SK-N-SH (cell line): Measurements from ENCODE around the gene CCT6B. TPM values are rescaled to one million over a fixed set of nuclear protein-coding genes. Genes with fewer than 3 reads are reported as not detected.

ENCODE experiments used
- CTCF ChIA-PET: fragments of 300-600, 350-600 bp; formaldehyde crosslinking; extraction: SDS; loops from one replicate; lab custom pipeline; 2021; lab: Yijun Ruan, JAX
- POLR2A ChIA-PET: fragments of 350-600 bp; sonication (Branson Sonifier 250); formaldehyde crosslinking; extraction: SDS; loops from one replicate; lab custom pipeline; 2020; ENCODE audit warnings: antibody characterized with exemption, inconsistent platforms; lab: Yijun Ruan, JAX
- DNase-seq: peaks from one replicate; pipeline ENCODE4 v3.0.0; 2012
- H2AFZ ChIP-seq: fragments of 200-600 bp; sonication (generic); 2 replicates; pipeline ENCODE4 v1.8.1; 2016; ENCODE audit warnings: antibody characterized with exemption, mild to moderate bottlenecking, low read depth
- H3F3A ChIP-seq: fragments of 200-600 bp; sonication (generic); replicated peaks from 2 replicates; pipeline ENCODE3; 2016; ENCODE audit warnings: antibody characterized with exemption, mild to moderate bottlenecking; ENCODE audit not compliant: insufficient read depth
- H3K27ac ChIP-seq, 2 experiments: fragments of 200-500 bp in 1 of 2; fragments of 200-600 bp in 1 of 2; sonication (Bioruptor generic) in 1 of 2; sonication (generic), shearing (Covaris generic) in 1 of 2; 2 replicates each; pipeline versions ENCODE4 v1.5.1 to v1.6.1; 2014 to 2016; ENCODE audit warnings: low read depth in 2 of 2, inconsistent platforms in 1 of 2, low read length in 1 of 2, mild to moderate bottlenecking in 1 of 2, mixed read lengths in 1 of 2
- H3K27me3 ChIP-seq: fragments of 200-600 bp; sonication (generic), shearing (Covaris generic); 2 replicates; pipeline ENCODE4 v1.6.1; 2016; ENCODE audit warnings: mixed run types; ENCODE audit not compliant: insufficient read depth
- H3K36me3 ChIP-seq, 2 experiments: fragments of 200-500 bp in 1 of 2; fragments of 200-600 bp in 1 of 2; sonication (Bioruptor generic) in 1 of 2; sonication (generic) in 1 of 2; replicated peaks in 1 of 2; 2 replicates each; pipeline versions ENCODE3 to v1.5.1; 2014 to 2016; ENCODE audit warnings: low read length in 1 of 2, mild to moderate bottlenecking in 1 of 2; ENCODE audit not compliant: insufficient read depth in 2 of 2, control insufficient read depth in 1 of 2
- H3K4me1 ChIP-seq, 2 experiments: fragments of 200-500 bp in 1 of 2; fragments of 200-600 bp in 1 of 2; sonication (Bioruptor generic) in 1 of 2; sonication (generic), shearing (Covaris generic) in 1 of 2; 2 replicates each; pipeline versions ENCODE4 v1.5.1 to v1.6.1; 2014 to 2016; ENCODE audit warnings: low read depth in 1 of 2, low read length in 1 of 2, mixed run types in 1 of 2; ENCODE audit not compliant: insufficient read depth in 2 of 2, control insufficient read depth in 1 of 2
- H3K4me2 ChIP-seq: fragments of 200-600 bp; sonication (generic), shearing (Covaris generic); 2 replicates; pipeline ENCODE4 v1.6.1; 2017; ENCODE audit warnings: mixed run types
- H3K4me3 ChIP-seq, 2 experiments: fragments of 200-500 bp in 1 of 2; fragments of 200-600 bp in 1 of 2; sonication (Bioruptor generic) in 1 of 2; sonication (generic), shearing (Covaris generic) in 1 of 2; 2 replicates each; pipeline versions ENCODE4 v1.5.1 to v1.8.1; 2014 to 2016; ENCODE audit warnings: low read depth in 2 of 2, inconsistent platforms in 1 of 2, low read length in 1 of 2, mild to moderate bottlenecking in 1 of 2, mixed read lengths in 1 of 2, moderate library complexity in 1 of 2
- H3K79me2 ChIP-seq: fragments of 200-600 bp; sonication (generic); 2 replicates; pipeline ENCODE4 v1.8.1; 2017; ENCODE audit warnings: mild to moderate bottlenecking; ENCODE audit not compliant: insufficient read depth
- H3K9ac ChIP-seq: fragments of 200-600 bp; sonication (generic); 2 replicates; pipeline ENCODE4 v1.6.1; 2017; ENCODE audit warnings: mixed run types
- H3K9me2 ChIP-seq: fragments of 200-600 bp; sonication (generic); 2 replicates; pipeline ENCODE4 v1.6.1; 2017; ENCODE audit warnings: mixed run types
- H3K9me3 ChIP-seq: fragments of 200-600 bp; sonication (generic); 2 replicates; pipeline ENCODE4 v1.6.1; 2017; ENCODE audit warnings: mixed run types, mild to moderate bottlenecking, moderate library complexity
- H4K20me1 ChIP-seq: fragments of 200-600 bp; sonication (generic); 2 replicates; pipeline ENCODE4 v1.6.1; 2017; ENCODE audit warnings: mild to moderate bottlenecking, mixed run types; ENCODE audit not compliant: insufficient read depth
- CHD2 ChIP-seq: fragments of 150-350 bp; IDR thresholded peaks from 2 replicates; pipeline ENCODE4 v1.6.1; 2018; ENCODE audit warnings: low read length; ENCODE audit not compliant: partially characterized antibody
- ELF1 ChIP-seq: IDR thresholded peaks from 2 replicates; pipeline ENCODE4 v1.4.0; 2012
- FOSL2 ChIP-seq: IDR thresholded peaks from 2 replicates; pipeline ENCODE4 v1.4.0; 2012; ENCODE audit warnings: low read depth, mild to moderate bottlenecking, moderate library complexity, borderline replicate concordance
- FOXJ3 ChIP-seq: sonication (generic); formaldehyde crosslinking; IDR thresholded peaks from 2 replicates; pipeline ENCODE4 v1.5.1; 2020; ENCODE audit warnings: mild to moderate bottlenecking, missing genetic modification reagents
- FOXM1 ChIP-seq: IDR thresholded peaks from 2 replicates; pipeline ENCODE4 v1.4.0; 2012; ENCODE audit warnings: low read depth, mild to moderate bottlenecking
- GATA2 ChIP-seq: sonication (generic); formaldehyde crosslinking; IDR thresholded peaks from 2 replicates; pipeline ENCODE4 v1.5.0; 2020; ENCODE audit warnings: mild to moderate bottlenecking, missing genetic modification reagents
- IRF3 ChIP-seq: fragments of 150-350 bp; IDR thresholded peaks from 2 replicates; pipeline ENCODE4 v1.6.1; 2016; ENCODE audit warnings: mild to moderate bottlenecking, low read depth, low read length
- JUND ChIP-seq: IDR thresholded peaks from 2 replicates; pipeline ENCODE4 v1.4.0; 2012
- MAX ChIP-seq: IDR thresholded peaks from 2 replicates; pipeline ENCODE4 v1.4.0; 2012; ENCODE audit warnings: low read depth
- POLR2AphosphoS5 ChIP-seq: IDR thresholded peaks from 2 replicates; pipeline ENCODE4 v1.6.1; 2012; ENCODE audit warnings: low read depth, low read length
- RAD21 ChIP-seq: IDR thresholded peaks from 2 replicates; pipeline ENCODE4 v1.6.1; 2012; ENCODE audit warnings: mild to moderate bottlenecking, low read length
- REST ChIP-seq: IDR thresholded peaks from 2 replicates; pipeline ENCODE4 v1.6.1; 2012; ENCODE audit warnings: mild to moderate bottlenecking, low read depth, low read length, moderate library complexity
- SMC3 ChIP-seq: IDR thresholded peaks from 2 replicates; pipeline ENCODE4 v1.6.1; 2012; ENCODE audit warnings: low read depth, low read length, improper control_type of control experiment
- YY1 ChIP-seq: IDR thresholded peaks from 2 replicates; pipeline ENCODE4 v1.4.0; 2012; ENCODE audit warnings: low read depth, mild to moderate bottlenecking
- WGBS: methylation state at CpG from one replicate; pipeline ENCODE4 v1.1.6; 2017; ENCODE audit warnings: low lambda C conversion rate; 5-methylcytosine and 5-hydroxymethylcytosine counted together
- polyA plus RNA-seq, 3 experiments: library from polyadenylated mRNA; depleted of rRNA; stranded (reverse); fragments of >200 nt; gene quantifications; 2 replicates each; pipeline ENCODE4 v1.2.3, GENCODE V29; 2012
- TF ChIP-seq, protein P1 (sequence below): fragments of 150-350 bp; IDR thresholded peaks from 2 replicates; pipeline ENCODE4 v1.6.1; 2017; ENCODE audit warnings: antibody characterized with exemption, low read length, low read depth, borderline replicate concordance
- TF ChIP-seq, protein P2 (sequence below): IDR thresholded peaks from 2 replicates; pipeline ENCODE4 v1.4.0; 2012; ENCODE audit warnings: low read depth, borderline replicate concordance

Gene CCT6B
- polyA plus RNA-seq, 1 of the 3 experiments (the other 2 are of a cell fraction): 0.48 TPM

GRCh38 chr17:34996422-34997285, 35.4 kb upstream of the CCT6B start:
- no peaks in the 10 kb centered on the region for H3K9me2 ChIP-seq
- no peaks in the 10 kb centered on the region for H3K79me2 ChIP-seq
- no peaks in the 10 kb centered on the region for H4K20me1 ChIP-seq
- H3K27ac ChIP-seq: peak overlapping the region; percentile 31 to 53; a peak in 2 of 4 replicates
- WGBS: 91% methylated on average over 3 of the region's 3 CpGs
- DNase-seq: no peak
- H3K4me1 ChIP-seq: peaks cover 4 to 19% of the 10 kb centered on the region in 2 experiments; a peak in 2 of 4 replicates
- H2AFZ ChIP-seq: no peak overlapping the region
- CTCF ChIA-PET: interaction anchor here (0.6 to 5.1 kb wide), 6 partner anchors 15 to 326 kb away, joined by 3 to 32 read pairs (median 3); partner anchors contain the start of gene RAD51D
- H3K27me3 ChIP-seq: no peaks in the 10 kb centered on the region
- H3K9me3 ChIP-seq: no peaks in the 10 kb centered on the region
- peaks cover 11% of the 10 kb centered on the region for H3F3A ChIP-seq
- no peak overlapping the region for H3K9ac ChIP-seq
- H3K4me3 ChIP-seq: no peak overlapping the region
- POLR2A ChIA-PET: no interaction called here
- peaks cover 28 to 65% of the 10 kb centered on the region in 2 experiments for H3K36me3 ChIP-seq
- no peak for TF ChIP-seq IRF3
- no peak for TF ChIP-seq GATA2 (CRISPR knock-in tag)
- TF ChIP-seq FOSL2: no peak
- peak overlapping the region; percentile 10; the same call in 1 of the 2 replicates for H3K4me2 ChIP-seq

DNA sequence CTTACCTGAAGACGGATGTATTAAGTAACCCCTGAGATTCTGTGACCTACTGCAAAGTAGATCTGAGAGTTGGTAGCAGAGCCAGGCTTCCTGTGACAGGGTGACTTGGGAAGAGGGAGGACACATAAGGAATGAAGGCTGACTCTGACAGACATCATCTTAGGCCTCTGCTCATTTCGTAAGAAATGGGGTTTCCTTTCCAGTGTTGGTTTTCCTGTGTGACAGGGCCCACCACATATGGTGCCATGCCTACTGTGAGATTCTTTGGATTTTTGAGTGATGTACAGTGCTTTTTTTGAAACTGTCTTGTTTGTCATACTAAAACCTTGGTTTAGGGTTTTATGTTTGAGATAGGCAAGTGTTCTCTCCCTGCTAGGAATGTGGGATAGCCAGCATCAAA, 31.8 kb upstream of the CCT6B start:
- H3K9me3 ChIP-seq: no peaks in the 10 kb centered on the region
- no peaks in the 10 kb centered on the region for H3K27me3 ChIP-seq
- DNase-seq: no peak
- no peak overlapping the region for H3K4me3 ChIP-seq
- no peak overlapping the region for H3K9ac ChIP-seq
- no peak for TF ChIP-seq POLR2AphosphoS5
- TF ChIP-seq YY1: no peak
- no peak for TF ChIP-seq REST
- TF ChIP-seq JUND: no peak
- TF ChIP-seq MAX: no peak
- no peak for TF ChIP-seq FOXM1
- no peak for TF ChIP-seq RAD21
- TF ChIP-seq SMC3: no peak
- TF ChIP-seq, protein P1, sequence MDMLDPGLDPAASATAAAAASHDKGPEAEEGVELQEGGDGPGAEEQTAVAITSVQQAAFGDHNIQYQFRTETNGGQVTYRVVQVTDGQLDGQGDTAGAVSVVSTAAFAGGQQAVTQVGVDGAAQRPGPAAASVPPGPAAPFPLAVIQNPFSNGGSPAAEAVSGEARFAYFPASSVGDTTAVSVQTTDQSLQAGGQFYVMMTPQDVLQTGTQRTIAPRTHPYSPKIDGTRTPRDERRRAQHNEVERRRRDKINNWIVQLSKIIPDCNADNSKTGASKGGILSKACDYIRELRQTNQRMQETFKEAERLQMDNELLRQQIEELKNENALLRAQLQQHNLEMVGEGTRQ: no peak
- no peak for TF ChIP-seq GATA2 (CRISPR knock-in tag)
- TF ChIP-seq CHD2: no peak
- TF ChIP-seq ELF1: no peak
- no peak for TF ChIP-seq FOXJ3 (CRISPR knock-in tag)
- no peak for TF ChIP-seq FOSL2
- TF ChIP-seq, protein P2, sequence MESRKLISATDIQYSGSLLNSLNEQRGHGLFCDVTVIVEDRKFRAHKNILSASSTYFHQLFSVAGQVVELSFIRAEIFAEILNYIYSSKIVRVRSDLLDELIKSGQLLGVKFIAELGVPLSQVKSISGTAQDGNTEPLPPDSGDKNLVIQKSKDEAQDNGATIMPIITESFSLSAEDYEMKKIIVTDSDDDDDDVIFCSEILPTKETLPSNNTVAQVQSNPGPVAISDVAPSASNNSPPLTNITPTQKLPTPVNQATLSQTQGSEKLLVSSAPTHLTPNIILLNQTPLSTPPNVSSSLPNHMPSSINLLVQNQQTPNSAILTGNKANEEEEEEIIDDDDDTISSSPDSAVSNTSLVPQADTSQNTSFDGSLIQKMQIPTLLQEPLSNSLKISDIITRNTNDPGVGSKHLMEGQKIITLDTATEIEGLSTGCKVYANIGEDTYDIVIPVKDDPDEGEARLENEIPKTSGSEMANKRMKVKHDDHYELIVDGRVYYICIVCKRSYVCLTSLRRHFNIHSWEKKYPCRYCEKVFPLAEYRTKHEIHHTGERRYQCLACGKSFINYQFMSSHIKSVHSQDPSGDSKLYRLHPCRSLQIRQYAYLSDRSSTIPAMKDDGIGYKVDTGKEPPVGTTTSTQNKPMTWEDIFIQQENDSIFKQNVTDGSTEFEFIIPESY: no peak
- TF ChIP-seq, all 33 proteins: peak for 0
- CTCF ChIA-PET: no interaction called here
- H3K9me2 ChIP-seq: no peaks in the 10 kb centered on the region
- H3K4me2 ChIP-seq: no peak overlapping the region
- 81% methylated on average over 2 of the region's 2 CpGs for WGBS
- peaks cover 26 to 71% of the 10 kb centered on the region in 2 experiments for H3K36me3 ChIP-seq
- H3F3A ChIP-seq: peaks cover 11% of the 10 kb centered on the region
- H3K4me1 ChIP-seq: peaks cover 1 to 13% of the 10 kb centered on the region in 2 experiments; a peak in 2 of 4 replicates
- no peaks in the 10 kb centered on the region for H3K79me2 ChIP-seq
- H2AFZ ChIP-seq: no peak overlapping the region
- POLR2A ChIA-PET: no interaction called here
- no peaks in the 10 kb centered on the region for H4K20me1 ChIP-seq
- no peak overlapping the region for H3K27ac ChIP-seq
